HL-60 (cell line): ENCODE data around the gene GID4.

Source experiments
- CTCF ChIP-seq: IDR thresholded peaks from one replicate; pipeline ENCODE4 v1.5.1; 2011; ENCODE audit warnings: low read length, control low read depth, inconsistent platforms; ENCODE audit not compliant: insufficient read depth
- POLR2AphosphoS5 ChIP-seq: IDR thresholded peaks from 2 replicates; pipeline ENCODE4 v1.6.1; 2012; ENCODE audit warnings: low read depth

DNA sequence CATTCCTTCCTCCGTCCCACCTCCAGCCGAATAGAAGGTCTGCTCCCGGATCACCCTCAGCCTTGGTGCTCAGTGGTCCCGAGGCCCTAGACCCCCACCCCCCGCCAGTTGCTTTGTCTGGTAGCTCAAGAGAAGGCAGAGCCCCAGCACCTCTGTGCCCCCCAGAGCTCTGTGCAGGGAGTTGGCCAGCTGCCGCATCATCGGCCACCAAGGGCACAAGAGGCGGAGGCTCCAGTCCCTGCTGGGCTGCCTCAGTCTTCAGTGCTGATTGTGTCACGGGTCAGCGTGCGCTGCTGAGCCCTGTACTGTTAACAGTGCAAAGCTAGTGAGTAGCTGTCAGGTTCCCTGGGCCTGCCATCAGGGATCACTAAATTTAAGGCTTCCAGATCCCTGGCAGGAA lies 26.3 kb downstream of the GID4 start:
- TF ChIP-seq CTCF (no peak), POLR2AphosphoS5 (no peak)
